SK-N-SH (cell line): Measurements from ENCODE around the gene VNN1. TPM values are rescaled to one million over a fixed set of nuclear protein-coding genes. Genes with fewer than 3 reads are reported as not detected.

Experiments
- CTCF ChIA-PET: fragments of 300-600, 350-600 bp; formaldehyde crosslinking; extraction: SDS; loops from one replicate; lab custom pipeline; 2021; lab: Yijun Ruan, JAX
- POLR2A ChIA-PET: fragments of 350-600 bp; sonication (Branson Sonifier 250); formaldehyde crosslinking; extraction: SDS; loops from one replicate; lab custom pipeline; 2020; ENCODE audit warnings: antibody characterized with exemption, inconsistent platforms; lab: Yijun Ruan, JAX
- DNase-seq: peaks from one replicate; pipeline ENCODE4 v3.0.0; 2012
- H2AFZ ChIP-seq: fragments of 200-600 bp; sonication (generic); 2 replicates; pipeline ENCODE4 v1.8.1; 2016; ENCODE audit warnings: antibody characterized with exemption, mild to moderate bottlenecking, low read depth
- H3F3A ChIP-seq: fragments of 200-600 bp; sonication (generic); replicated peaks from 2 replicates; pipeline ENCODE3; 2016; ENCODE audit warnings: antibody characterized with exemption, mild to moderate bottlenecking; ENCODE audit not compliant: insufficient read depth
- H3K27ac ChIP-seq, 2 experiments: fragments of 200-500 bp in 1 of 2; fragments of 200-600 bp in 1 of 2; sonication (Bioruptor generic) in 1 of 2; sonication (generic), shearing (Covaris generic) in 1 of 2; 2 replicates each; pipeline versions ENCODE4 v1.5.1 to v1.6.1; 2014 to 2016; ENCODE audit warnings: low read depth in 2 of 2, inconsistent platforms in 1 of 2, low read length in 1 of 2, mild to moderate bottlenecking in 1 of 2, mixed read lengths in 1 of 2
- H3K27me3 ChIP-seq: fragments of 200-600 bp; sonication (generic), shearing (Covaris generic); 2 replicates; pipeline ENCODE4 v1.6.1; 2016; ENCODE audit warnings: mixed run types; ENCODE audit not compliant: insufficient read depth
- H3K36me3 ChIP-seq, 2 experiments: fragments of 200-500 bp in 1 of 2; fragments of 200-600 bp in 1 of 2; sonication (Bioruptor generic) in 1 of 2; sonication (generic) in 1 of 2; replicated peaks in 1 of 2; 2 replicates each; pipeline versions ENCODE3 to v1.5.1; 2014 to 2016; ENCODE audit warnings: low read length in 1 of 2, mild to moderate bottlenecking in 1 of 2; ENCODE audit not compliant: insufficient read depth in 2 of 2, control insufficient read depth in 1 of 2
- H3K4me1 ChIP-seq, 2 experiments: fragments of 200-500 bp in 1 of 2; fragments of 200-600 bp in 1 of 2; sonication (Bioruptor generic) in 1 of 2; sonication (generic), shearing (Covaris generic) in 1 of 2; 2 replicates each; pipeline versions ENCODE4 v1.5.1 to v1.6.1; 2014 to 2016; ENCODE audit warnings: low read depth in 1 of 2, low read length in 1 of 2, mixed run types in 1 of 2; ENCODE audit not compliant: insufficient read depth in 2 of 2, control insufficient read depth in 1 of 2
- H3K4me2 ChIP-seq: fragments of 200-600 bp; sonication (generic), shearing (Covaris generic); 2 replicates; pipeline ENCODE4 v1.6.1; 2017; ENCODE audit warnings: mixed run types
- H3K4me3 ChIP-seq, 2 experiments: fragments of 200-500 bp in 1 of 2; fragments of 200-600 bp in 1 of 2; sonication (Bioruptor generic) in 1 of 2; sonication (generic), shearing (Covaris generic) in 1 of 2; 2 replicates each; pipeline versions ENCODE4 v1.5.1 to v1.8.1; 2014 to 2016; ENCODE audit warnings: low read depth in 2 of 2, inconsistent platforms in 1 of 2, low read length in 1 of 2, mild to moderate bottlenecking in 1 of 2, mixed read lengths in 1 of 2, moderate library complexity in 1 of 2
- H3K79me2 ChIP-seq: fragments of 200-600 bp; sonication (generic); 2 replicates; pipeline ENCODE4 v1.8.1; 2017; ENCODE audit warnings: mild to moderate bottlenecking; ENCODE audit not compliant: insufficient read depth
- H3K9ac ChIP-seq: fragments of 200-600 bp; sonication (generic); 2 replicates; pipeline ENCODE4 v1.6.1; 2017; ENCODE audit warnings: mixed run types
- H3K9me2 ChIP-seq: fragments of 200-600 bp; sonication (generic); 2 replicates; pipeline ENCODE4 v1.6.1; 2017; ENCODE audit warnings: mixed run types
- H3K9me3 ChIP-seq: fragments of 200-600 bp; sonication (generic); 2 replicates; pipeline ENCODE4 v1.6.1; 2017; ENCODE audit warnings: mixed run types, mild to moderate bottlenecking, moderate library complexity
- H4K20me1 ChIP-seq: fragments of 200-600 bp; sonication (generic); 2 replicates; pipeline ENCODE4 v1.6.1; 2017; ENCODE audit warnings: mild to moderate bottlenecking, mixed run types; ENCODE audit not compliant: insufficient read depth
- CHD2 ChIP-seq: fragments of 150-350 bp; IDR thresholded peaks from 2 replicates; pipeline ENCODE4 v1.6.1; 2018; ENCODE audit warnings: low read length; ENCODE audit not compliant: partially characterized antibody
- FOXJ3 ChIP-seq: sonication (generic); formaldehyde crosslinking; IDR thresholded peaks from 2 replicates; pipeline ENCODE4 v1.5.1; 2020; ENCODE audit warnings: mild to moderate bottlenecking, missing genetic modification reagents
- GATA2 ChIP-seq: sonication (generic); formaldehyde crosslinking; IDR thresholded peaks from 2 replicates; pipeline ENCODE4 v1.5.0; 2020; ENCODE audit warnings: mild to moderate bottlenecking, missing genetic modification reagents
- JUND ChIP-seq: IDR thresholded peaks from 2 replicates; pipeline ENCODE4 v1.4.0; 2012
- MXI1 ChIP-seq: IDR thresholded peaks from 2 replicates; pipeline ENCODE4 v1.6.1; 2012; ENCODE audit warnings: mild to moderate bottlenecking, low read depth, low read length, improper control_type of control experiment
- NRF1 ChIP-seq: IDR thresholded peaks from 2 replicates; pipeline ENCODE4 v1.6.1; 2012; ENCODE audit warnings: low read depth, mild to moderate bottlenecking, low read length
- RAD21 ChIP-seq: IDR thresholded peaks from 2 replicates; pipeline ENCODE4 v1.6.1; 2012; ENCODE audit warnings: mild to moderate bottlenecking, low read length
- RCOR1 ChIP-seq: fragments of 150-350 bp; IDR thresholded peaks from 2 replicates; pipeline ENCODE4 v1.6.1; 2017; ENCODE audit warnings: antibody characterized with exemption, low read length
- SIN3A ChIP-seq: IDR thresholded peaks from 2 replicates; pipeline ENCODE4 v1.6.1; 2012; ENCODE audit warnings: low read depth, mild to moderate bottlenecking, low read length, moderate library complexity, borderline replicate concordance
- SMC3 ChIP-seq: IDR thresholded peaks from 2 replicates; pipeline ENCODE4 v1.6.1; 2012; ENCODE audit warnings: low read depth, low read length, improper control_type of control experiment
- TEAD4 ChIP-seq: IDR thresholded peaks from 2 replicates; pipeline ENCODE4 v1.4.0; 2012; ENCODE audit warnings: mild to moderate bottlenecking, borderline replicate concordance; ENCODE audit not compliant: insufficient read depth
- YY1 ChIP-seq: IDR thresholded peaks from 2 replicates; pipeline ENCODE4 v1.4.0; 2012; ENCODE audit warnings: low read depth, mild to moderate bottlenecking
- WGBS: methylation state at CpG from one replicate; pipeline ENCODE4 v1.1.6; 2017; ENCODE audit warnings: low lambda C conversion rate; 5-methylcytosine and 5-hydroxymethylcytosine counted together
- polyA plus RNA-seq, 3 experiments: library from polyadenylated mRNA; depleted of rRNA; stranded (reverse); fragments of >200 nt; gene quantifications; 2 replicates each; pipeline ENCODE4 v1.2.3, GENCODE V29; 2012
- TF ChIP-seq, protein P1 (sequence below): IDR thresholded peaks from 2 replicates; pipeline ENCODE4 v1.6.1; 2012; ENCODE audit warnings: mild to moderate bottlenecking, low read depth, low read length, moderate library complexity
- TF ChIP-seq, protein P2 (sequence below): IDR thresholded peaks from 2 replicates; pipeline ENCODE4; 2012
- TF ChIP-seq, protein P3 (sequence below): IDR thresholded peaks from 2 replicates; pipeline ENCODE4 v1.4.0; 2012; ENCODE audit warnings: low read depth, borderline replicate concordance
- TF ChIP-seq, protein P4 (sequence below): IDR thresholded peaks from 2 replicates; pipeline ENCODE4 v1.4.0; 2012; ENCODE audit warnings: low read depth, borderline replicate concordance

VNN1 gene
- polyA plus RNA-seq, 1 of the 3 experiments (the other 2 are of a cell fraction) = not detected

DNA sequence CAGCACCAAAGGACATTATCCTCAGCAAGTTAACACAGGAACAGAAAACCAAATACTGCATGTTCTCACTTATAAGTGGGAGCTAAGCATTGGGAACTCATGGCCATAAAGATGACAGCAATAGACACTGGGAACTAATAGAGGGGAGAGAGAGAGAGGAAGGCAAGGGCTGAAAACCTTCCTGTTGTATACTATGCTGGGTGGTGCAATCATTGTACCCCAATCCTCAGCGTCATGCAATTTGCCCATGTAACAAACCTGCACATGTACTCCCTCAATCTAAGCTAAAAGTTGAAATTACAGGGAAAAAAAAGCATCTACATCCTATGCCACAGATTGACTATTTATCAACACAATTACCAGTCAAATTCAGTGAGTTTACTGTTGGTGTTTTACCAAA lies 20.0 kb upstream of the VNN1 start:
- Histone ChIP-seq H3K9me2 (no peaks in the 10 kb centered on the region), H3K4me3 (no peak overlapping the region), H3K9me3 (no peaks in the 10 kb centered on the region), H4K20me1 (no peaks in the 10 kb centered on the region), H3K27me3 (no peaks in the 10 kb centered on the region), H3F3A (no peaks in the 10 kb centered on the region), H3K4me1 (no peaks in the 10 kb centered on the region), H3K4me2 (no peak overlapping the region), H3K9ac (no peak overlapping the region), H2AFZ (no peak overlapping the region), H3K36me3 (no peaks in the 10 kb centered on the region), H3K79me2 (no peaks in the 10 kb centered on the region), H3K27ac (no peak overlapping the region)
- 8% methylated on average over 1 of the region's 1 CpG for WGBS
- ChIA-PET POLR2A (no interaction called here), CTCF (interaction anchor here (0.6 kb wide), 1 partner anchor 1105 kb away, joined by 3 read pairs; no protein-coding TSS in a partner anchor)
- DNase-seq = no peak
- TF ChIP-seq RAD21 (no peak), CHD2 (no peak), SMC3 (no peak), JUND (no peak), SIN3A (no peak), YY1 (no peak), MXI1 (no peak), GATA2 (CRISPR knock-in tag) (no peak), NRF1 (no peak), RCOR1 (no peak), TEAD4 (no peak), FOXJ3 (CRISPR knock-in tag) (no peak)
- TF ChIP-seq, protein P1, sequence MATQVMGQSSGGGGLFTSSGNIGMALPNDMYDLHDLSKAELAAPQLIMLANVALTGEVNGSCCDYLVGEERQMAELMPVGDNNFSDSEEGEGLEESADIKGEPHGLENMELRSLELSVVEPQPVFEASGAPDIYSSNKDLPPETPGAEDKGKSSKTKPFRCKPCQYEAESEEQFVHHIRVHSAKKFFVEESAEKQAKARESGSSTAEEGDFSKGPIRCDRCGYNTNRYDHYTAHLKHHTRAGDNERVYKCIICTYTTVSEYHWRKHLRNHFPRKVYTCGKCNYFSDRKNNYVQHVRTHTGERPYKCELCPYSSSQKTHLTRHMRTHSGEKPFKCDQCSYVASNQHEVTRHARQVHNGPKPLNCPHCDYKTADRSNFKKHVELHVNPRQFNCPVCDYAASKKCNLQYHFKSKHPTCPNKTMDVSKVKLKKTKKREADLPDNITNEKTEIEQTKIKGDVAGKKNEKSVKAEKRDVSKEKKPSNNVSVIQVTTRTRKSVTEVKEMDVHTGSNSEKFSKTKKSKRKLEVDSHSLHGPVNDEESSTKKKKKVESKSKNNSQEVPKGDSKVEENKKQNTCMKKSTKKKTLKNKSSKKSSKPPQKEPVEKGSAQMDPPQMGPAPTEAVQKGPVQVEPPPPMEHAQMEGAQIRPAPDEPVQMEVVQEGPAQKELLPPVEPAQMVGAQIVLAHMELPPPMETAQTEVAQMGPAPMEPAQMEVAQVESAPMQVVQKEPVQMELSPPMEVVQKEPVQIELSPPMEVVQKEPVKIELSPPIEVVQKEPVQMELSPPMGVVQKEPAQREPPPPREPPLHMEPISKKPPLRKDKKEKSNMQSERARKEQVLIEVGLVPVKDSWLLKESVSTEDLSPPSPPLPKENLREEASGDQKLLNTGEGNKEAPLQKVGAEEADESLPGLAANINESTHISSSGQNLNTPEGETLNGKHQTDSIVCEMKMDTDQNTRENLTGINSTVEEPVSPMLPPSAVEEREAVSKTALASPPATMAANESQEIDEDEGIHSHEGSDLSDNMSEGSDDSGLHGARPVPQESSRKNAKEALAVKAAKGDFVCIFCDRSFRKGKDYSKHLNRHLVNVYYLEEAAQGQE = no peak
- TF ChIP-seq, protein P2, sequence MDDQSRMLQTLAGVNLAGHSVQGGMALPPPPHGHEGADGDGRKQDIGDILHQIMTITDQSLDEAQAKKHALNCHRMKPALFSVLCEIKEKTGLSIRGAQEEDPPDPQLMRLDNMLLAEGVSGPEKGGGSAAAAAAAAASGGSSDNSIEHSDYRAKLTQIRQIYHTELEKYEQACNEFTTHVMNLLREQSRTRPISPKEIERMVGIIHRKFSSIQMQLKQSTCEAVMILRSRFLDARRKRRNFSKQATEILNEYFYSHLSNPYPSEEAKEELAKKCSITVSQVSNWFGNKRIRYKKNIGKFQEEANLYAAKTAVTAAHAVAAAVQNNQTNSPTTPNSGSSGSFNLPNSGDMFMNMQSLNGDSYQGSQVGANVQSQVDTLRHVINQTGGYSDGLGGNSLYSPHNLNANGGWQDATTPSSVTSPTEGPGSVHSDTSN = no peak
- TF ChIP-seq, protein P3, sequence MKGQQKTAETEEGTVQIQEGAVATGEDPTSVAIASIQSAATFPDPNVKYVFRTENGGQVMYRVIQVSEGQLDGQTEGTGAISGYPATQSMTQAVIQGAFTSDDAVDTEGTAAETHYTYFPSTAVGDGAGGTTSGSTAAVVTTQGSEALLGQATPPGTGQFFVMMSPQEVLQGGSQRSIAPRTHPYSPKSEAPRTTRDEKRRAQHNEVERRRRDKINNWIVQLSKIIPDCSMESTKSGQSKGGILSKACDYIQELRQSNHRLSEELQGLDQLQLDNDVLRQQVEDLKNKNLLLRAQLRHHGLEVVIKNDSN = no peak
- TF ChIP-seq, protein P4, sequence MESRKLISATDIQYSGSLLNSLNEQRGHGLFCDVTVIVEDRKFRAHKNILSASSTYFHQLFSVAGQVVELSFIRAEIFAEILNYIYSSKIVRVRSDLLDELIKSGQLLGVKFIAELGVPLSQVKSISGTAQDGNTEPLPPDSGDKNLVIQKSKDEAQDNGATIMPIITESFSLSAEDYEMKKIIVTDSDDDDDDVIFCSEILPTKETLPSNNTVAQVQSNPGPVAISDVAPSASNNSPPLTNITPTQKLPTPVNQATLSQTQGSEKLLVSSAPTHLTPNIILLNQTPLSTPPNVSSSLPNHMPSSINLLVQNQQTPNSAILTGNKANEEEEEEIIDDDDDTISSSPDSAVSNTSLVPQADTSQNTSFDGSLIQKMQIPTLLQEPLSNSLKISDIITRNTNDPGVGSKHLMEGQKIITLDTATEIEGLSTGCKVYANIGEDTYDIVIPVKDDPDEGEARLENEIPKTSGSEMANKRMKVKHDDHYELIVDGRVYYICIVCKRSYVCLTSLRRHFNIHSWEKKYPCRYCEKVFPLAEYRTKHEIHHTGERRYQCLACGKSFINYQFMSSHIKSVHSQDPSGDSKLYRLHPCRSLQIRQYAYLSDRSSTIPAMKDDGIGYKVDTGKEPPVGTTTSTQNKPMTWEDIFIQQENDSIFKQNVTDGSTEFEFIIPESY = no peak
